Measurements from ENCODE around the gene DIPK1A. TPM values are rescaled to one million over a fixed set of nuclear protein-coding genes. Genes with fewer than 3 reads are reported as not detected.
A peak's percentile ranks its signal among the peaks of the same experiment; 100 is the strongest.
"Not testable (repeated sequence)": the region's sequence is repeated elsewhere in the genome, so short reads cannot be mapped to it uniquely, and the experiment has no call there.

DIPK1A gene
- total RNA-seq, 1 experiment from 2014 or later: 2.9 TPM

GRCh38 chr1:92921031-92922023, 39.9 kb downstream of the DIPK1A start:
- no peak for DNase-seq (ENCODE audit: low read depth)

GRCh38 chr1:92916899-92917298, 44.4 kb downstream of the DIPK1A start:
- no peak for DNase-seq (ENCODE audit: low read depth)

GRCh38 chr1:92915547-92915946, 45.7 kb downstream of the DIPK1A start:
- DNase-seq (ENCODE audit: low read depth): no peak

- DNase-seq (ENCODE audit: low read depth): no peak
Observed at GRCh38 chr1:92913093-92913819, 48.0 kb downstream of the DIPK1A start.

- DNase-seq (ENCODE audit: low read depth): no peak
Observed at GRCh38 chr1:92910081-92910480, 51.2 kb downstream of the DIPK1A start.

GRCh38 chr1:92909321-92909720, 51.9 kb downstream of the DIPK1A start:
- DNase-seq (ENCODE audit: low read depth): peak; percentile 99

- peak; percentile 72 for DNase-seq (ENCODE audit: low read depth)
Observed at GRCh38 chr1:92907949-92908684, 53.1 kb downstream of the DIPK1A start.

GRCh38 chr1:92903765-92904164, 57.5 kb downstream of the DIPK1A start:
- no peak for DNase-seq (ENCODE audit: low read depth)

GRCh38 chr1:92902406-92902744, 58.9 kb downstream of the DIPK1A start:
- DNase-seq (ENCODE audit: low read depth): no peak

- DNase-seq (ENCODE audit: low read depth): peak; percentile 5
Observed at GRCh38 chr1:92901699-92902405, 59.4 kb downstream of the DIPK1A start.

GRCh38 chr1:92901126-92901525, 60.1 kb downstream of the DIPK1A start:
- no peak for DNase-seq (ENCODE audit: low read depth)

GRCh38 chr1:92900539-92900938, 60.7 kb downstream of the DIPK1A start:
- DNase-seq (ENCODE audit: low read depth): no peak

GRCh38 chr1:92899780-92900179, 61.5 kb downstream of the DIPK1A start:
- no peak for DNase-seq (ENCODE audit: low read depth)

- not testable (repeated sequence) for DNase-seq (ENCODE audit: low read depth)
Observed at GRCh38 chr1:92898053-92898452, 63.2 kb downstream of the DIPK1A start.

- no peak for DNase-seq (ENCODE audit: low read depth)
Observed at GRCh38 chr1:92887465-92887864, 73.8 kb downstream of the DIPK1A start.

- DNase-seq (ENCODE audit: low read depth): no peak
Observed at GRCh38 chr1:92886886-92887419, 74.3 kb downstream of the DIPK1A start.

GRCh38 chr1:92884195-92884594, 77.1 kb downstream of the DIPK1A start:
- DNase-seq (ENCODE audit: low read depth): no peak

GRCh38 chr1:92883297-92883696, 78.0 kb downstream of the DIPK1A start:
- no peak for DNase-seq (ENCODE audit: low read depth)

GRCh38 chr1:92882819-92883218, 78.4 kb downstream of the DIPK1A start:
- no peak for DNase-seq (ENCODE audit: low read depth)

- no peak for DNase-seq (ENCODE audit: low read depth)
Observed at GRCh38 chr1:92881391-92881790, 79.9 kb downstream of the DIPK1A start.
